Activated naive CD8-positive, alpha-beta T cell (primary cell): Measurements from ENCODE around the gene ECM2.

Source experiments
- H3K27ac Mint-ChIP-seq: one replicate; pipeline ENCODE4 v1.8.0; 2021; ENCODE audit warnings: mixed read lengths
- H3K27me3 Mint-ChIP-seq: one replicate; pipeline ENCODE4 v1.8.0; 2021; ENCODE audit warnings: mixed read lengths
- H3K36me3 Mint-ChIP-seq: one replicate; pipeline ENCODE4 v1.8.0; 2021; ENCODE audit warnings: mixed read lengths
- H3K4me1 Mint-ChIP-seq: one replicate; pipeline ENCODE4 v1.8.0; 2021; ENCODE audit warnings: low read depth, mixed read lengths
- H3K4me3 Mint-ChIP-seq: one replicate; pipeline ENCODE4 v1.8.0; 2021; ENCODE audit warnings: mild to moderate bottlenecking, mixed read lengths
- H3K9me3 Mint-ChIP-seq: one replicate; pipeline ENCODE4 v1.8.0; 2021; ENCODE audit warnings: low read depth, mixed read lengths

ECM2 gene

DNA sequence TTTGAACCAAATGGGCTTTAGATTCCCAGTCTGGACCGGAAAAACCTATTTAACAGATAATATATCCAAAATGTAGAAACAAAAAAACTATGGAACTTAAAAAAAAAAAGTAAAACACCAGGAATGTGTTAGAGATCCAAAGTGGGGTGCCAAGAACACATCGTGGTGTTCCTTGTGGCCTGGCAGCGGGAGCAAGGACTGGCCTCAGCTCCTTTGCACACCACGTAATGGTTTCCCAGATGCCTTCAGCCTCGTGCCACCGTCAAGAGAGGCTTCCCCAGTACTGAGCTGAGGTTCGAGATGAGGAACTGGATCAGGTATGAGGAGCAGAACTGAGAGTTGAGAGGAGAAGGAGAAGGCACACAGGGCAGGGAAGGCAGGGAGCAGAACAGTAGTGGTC lies 57.0 kb downstream of the ECM2 start:
- Mint-ChIP-seq H3K4me1 (peaks cover 5% of the 10 kb centered on the region), H3K27ac (no peak overlapping the region), H3K4me3 (no peak overlapping the region), H3K27me3 (no peaks in the 10 kb centered on the region), H3K36me3 (peaks cover 2% of the 10 kb centered on the region), H3K9me3 (no peaks in the 10 kb centered on the region)

DNA sequence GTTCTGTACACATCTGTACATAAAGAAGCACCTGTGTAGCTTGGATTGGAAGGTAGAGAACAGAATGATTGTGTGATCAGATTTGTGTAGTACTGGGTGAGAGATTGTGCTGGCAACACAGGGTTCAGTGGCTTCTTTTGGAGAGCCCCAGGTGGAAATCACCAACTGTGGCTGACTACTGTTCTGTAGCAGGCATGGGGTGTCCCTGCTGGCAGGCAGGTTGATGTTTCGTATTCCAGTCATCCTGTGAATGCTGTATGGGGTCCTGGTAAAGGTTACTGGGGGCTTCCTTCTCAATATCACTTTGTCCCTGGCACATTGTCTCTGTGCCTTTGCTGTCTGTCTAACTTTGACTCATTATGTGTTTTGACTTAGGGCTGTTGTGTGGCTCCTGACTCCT lies 58.8 kb downstream of the ECM2 start:
- H3K27ac Mint-ChIP-seq, result no peak overlapping the region
- H3K4me3 Mint-ChIP-seq, result no peak overlapping the region
- peaks cover 5% of the 10 kb centered on the region for H3K4me1 Mint-ChIP-seq
- H3K36me3 Mint-ChIP-seq, result no peaks in the 10 kb centered on the region
- no peaks in the 10 kb centered on the region for H3K9me3 Mint-ChIP-seq
- H3K27me3 Mint-ChIP-seq, result no peaks in the 10 kb centered on the region

DNA sequence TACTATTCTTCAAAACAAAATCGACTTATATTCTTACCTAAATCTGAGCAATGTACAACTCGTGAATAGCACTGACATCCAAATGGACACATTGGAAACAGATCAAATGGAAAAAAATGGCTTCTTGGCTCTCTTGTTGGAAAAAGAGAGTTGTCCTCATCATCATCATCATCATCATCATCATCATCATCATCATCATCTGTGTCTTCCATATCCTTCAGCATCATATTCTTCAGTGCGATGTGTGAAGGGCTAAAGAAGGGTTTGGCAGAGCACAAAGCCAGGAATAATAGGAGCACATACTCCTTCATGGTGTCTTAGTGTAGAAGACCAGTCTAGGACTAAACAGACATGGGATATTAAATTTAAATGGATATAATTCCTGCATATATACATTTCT lies 61.2 kb downstream of the ECM2 start:
- no peaks in the 10 kb centered on the region for H3K27me3 Mint-ChIP-seq
- H3K9me3 Mint-ChIP-seq, result no peaks in the 10 kb centered on the region
- no peak overlapping the region for H3K4me3 Mint-ChIP-seq
- no peaks in the 10 kb centered on the region for H3K36me3 Mint-ChIP-seq
- H3K4me1 Mint-ChIP-seq, result no peaks in the 10 kb centered on the region
- no peak overlapping the region for H3K27ac Mint-ChIP-seq

DNA sequence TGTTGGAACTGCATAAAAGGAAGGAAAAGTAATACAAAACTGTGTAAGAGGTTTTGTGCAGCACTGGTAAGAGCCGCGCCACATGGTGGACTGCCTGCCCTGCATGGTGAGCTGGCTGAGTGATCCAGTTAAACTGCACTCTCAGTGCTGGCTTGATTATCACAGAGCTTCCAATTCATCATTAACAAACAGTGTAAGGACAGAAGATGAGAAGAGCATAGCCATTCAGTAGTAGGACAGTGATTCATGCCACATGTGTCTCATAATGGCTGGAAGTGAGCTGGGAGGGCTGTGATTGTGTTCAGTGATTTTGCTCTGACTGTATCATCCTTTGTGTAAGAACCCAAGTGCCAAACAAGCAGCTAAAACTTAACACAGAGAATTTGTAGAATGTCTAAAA lies 67.6 kb downstream of the ECM2 start:
- Mint-ChIP-seq H3K9me3 (no peaks in the 10 kb centered on the region), H3K4me1 (no peaks in the 10 kb centered on the region), H3K27ac (no peak overlapping the region), H3K4me3 (no peak overlapping the region), H3K27me3 (no peaks in the 10 kb centered on the region), H3K36me3 (no peaks in the 10 kb centered on the region)

DNA sequence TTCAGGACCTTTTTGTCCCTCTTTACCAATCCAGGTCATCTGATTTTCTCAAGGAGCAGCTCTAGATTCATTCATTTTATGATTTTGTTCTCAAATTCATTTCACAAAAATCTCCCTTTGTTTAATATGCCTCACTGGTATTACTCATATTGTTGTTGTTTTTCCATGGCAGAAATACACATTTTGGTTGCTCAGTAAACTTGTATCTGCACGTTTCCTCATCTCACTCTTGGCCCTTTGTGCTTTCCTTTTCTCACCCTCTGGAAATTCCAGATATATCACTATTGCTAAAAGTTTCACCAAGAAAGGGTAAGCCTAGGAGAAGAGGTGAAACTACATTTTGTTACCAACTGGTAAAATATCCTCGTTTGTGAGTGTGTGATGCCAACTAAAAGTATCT lies 68.3 kb downstream of the ECM2 start:
- Mint-ChIP-seq H3K4me3 (no peak overlapping the region), H3K4me1 (no peaks in the 10 kb centered on the region), H3K36me3 (no peaks in the 10 kb centered on the region), H3K9me3 (no peaks in the 10 kb centered on the region), H3K27me3 (no peaks in the 10 kb centered on the region), H3K27ac (no peak overlapping the region)

DNA sequence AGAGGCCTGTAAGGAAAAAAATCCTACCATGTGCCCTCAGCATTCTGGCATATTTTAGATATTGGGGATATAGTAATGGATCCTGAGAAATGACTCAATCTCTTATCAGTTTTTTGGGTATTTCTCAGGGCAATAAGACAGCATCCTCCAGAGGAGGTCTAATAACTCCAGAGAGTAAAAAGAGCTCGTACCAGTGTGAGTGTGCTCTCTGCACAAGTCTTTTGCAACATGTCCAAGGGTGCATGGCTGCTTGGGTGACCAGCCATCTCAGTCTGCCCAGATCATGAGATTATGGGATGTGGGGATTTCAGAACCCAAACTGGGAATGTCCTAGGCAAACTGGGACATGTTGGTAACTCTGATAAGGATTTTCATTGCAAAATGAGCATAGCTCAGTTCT lies 68.7 kb downstream of the ECM2 start:
- H3K4me3 Mint-ChIP-seq, result no peak overlapping the region
- H3K27me3 Mint-ChIP-seq, result no peaks in the 10 kb centered on the region
- peaks cover 3% of the 10 kb centered on the region for H3K36me3 Mint-ChIP-seq
- no peaks in the 10 kb centered on the region for H3K9me3 Mint-ChIP-seq
- no peaks in the 10 kb centered on the region for H3K4me1 Mint-ChIP-seq
- no peak overlapping the region for H3K27ac Mint-ChIP-seq

DNA sequence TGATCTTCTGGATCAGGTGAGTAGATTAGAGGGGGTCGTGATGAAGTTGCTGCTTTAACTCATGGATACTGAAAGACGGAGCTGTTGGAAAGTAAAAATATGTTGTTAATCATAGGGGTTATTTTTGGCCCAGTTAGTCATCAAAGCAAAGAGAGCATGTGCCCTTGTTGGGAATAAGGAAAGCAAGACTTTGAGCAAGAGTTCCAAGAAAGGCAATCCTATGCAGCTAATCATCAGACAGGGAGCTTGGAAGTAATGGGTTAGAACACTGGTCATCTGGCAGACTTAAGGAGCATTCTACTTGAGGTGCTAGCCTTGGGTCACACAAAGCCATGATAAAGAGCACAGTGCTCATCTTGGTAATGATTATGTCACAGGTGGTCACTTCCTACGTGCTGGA lies 71.8 kb downstream of the ECM2 start:
- no peaks in the 10 kb centered on the region for H3K9me3 Mint-ChIP-seq
- H3K36me3 Mint-ChIP-seq, result peaks cover 3% of the 10 kb centered on the region
- H3K27ac Mint-ChIP-seq, result no peak overlapping the region
- H3K4me1 Mint-ChIP-seq, result no peaks in the 10 kb centered on the region
- no peak overlapping the region for H3K4me3 Mint-ChIP-seq
- H3K27me3 Mint-ChIP-seq, result no peaks in the 10 kb centered on the region

DNA sequence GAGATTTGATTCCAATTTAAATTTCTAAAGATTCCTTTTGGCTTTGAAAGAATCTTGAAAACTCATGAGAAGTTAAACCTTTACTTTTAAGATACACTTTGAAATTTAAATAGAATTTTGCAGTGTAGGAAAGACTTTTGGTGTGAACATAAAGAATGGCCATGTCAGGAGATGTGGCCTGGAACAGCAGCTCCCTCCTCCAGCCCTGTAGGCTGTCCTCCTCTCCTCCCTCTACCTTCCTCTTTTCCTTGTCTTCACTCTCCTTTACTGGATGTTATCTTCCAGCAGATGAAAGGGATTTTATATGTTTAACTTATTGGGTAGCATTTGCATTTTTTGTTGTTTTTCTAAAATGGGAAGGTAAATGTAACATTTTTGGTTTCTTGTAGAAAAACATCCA lies 72.4 kb downstream of the ECM2 start:
- Mint-ChIP-seq H3K27me3 (no peaks in the 10 kb centered on the region), H3K4me3 (no peak overlapping the region), H3K36me3 (peaks cover 3% of the 10 kb centered on the region)

DNA sequence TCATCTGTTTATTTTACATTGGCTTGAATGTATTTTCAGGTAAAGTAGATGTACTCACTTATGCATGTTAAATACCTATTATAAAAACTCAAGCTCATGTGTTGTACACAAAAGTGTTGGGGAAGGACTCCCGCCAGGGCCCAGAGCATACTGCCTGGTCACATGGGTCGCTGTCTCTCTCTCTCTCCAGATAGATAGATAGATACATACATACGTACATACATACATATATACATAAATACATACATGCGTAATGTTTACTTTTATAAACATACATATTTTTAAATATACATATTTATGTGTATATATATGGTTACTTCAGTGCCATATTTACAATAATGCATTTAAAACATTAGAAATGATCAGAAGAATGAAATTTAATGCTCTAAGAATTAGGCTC lies 78.2 kb downstream of the ECM2 start:
- Mint-ChIP-seq H3K36me3 (peaks cover 5% of the 10 kb centered on the region), H3K9me3 (no peaks in the 10 kb centered on the region), H3K4me3 (no peak overlapping the region), H3K27ac (no peak overlapping the region), H3K27me3 (no peaks in the 10 kb centered on the region), H3K4me1 (no peaks in the 10 kb centered on the region)

More for the DNA sequence above, 72.4 kb downstream of the ECM2 start:
- no peaks in the 10 kb centered on the region for H3K4me1 Mint-ChIP-seq
- no peak overlapping the region for H3K27ac Mint-ChIP-seq
- no peaks in the 10 kb centered on the region for H3K9me3 Mint-ChIP-seq

DNA sequence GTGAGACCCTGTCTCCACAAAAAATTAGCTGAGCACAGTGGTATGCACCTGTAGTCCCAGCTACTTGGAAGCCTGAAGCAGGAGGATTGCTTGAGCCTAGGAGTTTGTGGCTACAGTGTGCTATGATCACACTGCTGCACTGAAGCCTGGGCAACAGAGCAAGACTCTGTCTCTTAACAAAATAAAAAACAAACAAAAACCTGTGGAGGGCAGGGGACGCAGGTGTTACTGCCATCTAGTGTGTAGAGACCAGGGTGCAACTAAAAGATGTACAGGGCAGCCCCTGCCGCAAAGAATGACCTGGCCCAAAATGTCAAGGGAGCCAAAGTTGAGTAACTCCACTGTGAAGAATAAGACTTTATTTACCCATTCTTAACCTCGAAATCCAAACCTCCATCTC lies 80.6 kb downstream of the ECM2 start:
- Mint-ChIP-seq H3K27ac (no peak overlapping the region), H3K27me3 (no peaks in the 10 kb centered on the region), H3K9me3 (no peaks in the 10 kb centered on the region), H3K36me3 (peaks cover 3% of the 10 kb centered on the region), H3K4me1 (no peaks in the 10 kb centered on the region), H3K4me3 (no peak overlapping the region)

DNA sequence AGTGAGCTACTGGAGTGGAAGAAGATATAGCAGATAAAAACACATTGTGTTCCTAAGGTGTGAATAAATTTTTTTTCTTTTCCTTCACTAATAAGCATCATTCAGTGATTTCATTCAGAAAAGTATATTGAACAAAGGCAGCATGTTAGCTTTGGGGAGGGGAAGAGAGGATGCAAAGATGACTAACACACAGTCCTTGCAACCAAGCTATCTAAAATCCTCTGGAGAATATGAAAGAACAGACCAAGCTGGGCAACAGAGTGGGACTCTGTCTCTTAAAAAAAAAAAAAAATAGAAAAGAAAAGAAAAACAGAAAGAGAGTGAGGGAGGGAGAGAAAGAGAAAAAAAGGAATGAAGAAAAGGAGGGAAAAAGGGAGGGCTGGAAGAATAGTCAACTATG lies 89.3 kb downstream of the ECM2 start:
- Mint-ChIP-seq H3K9me3 (no peaks in the 10 kb centered on the region), H3K27me3 (no peaks in the 10 kb centered on the region), H3K4me3 (no peak overlapping the region), H3K4me1 (no peaks in the 10 kb centered on the region), H3K36me3 (no peaks in the 10 kb centered on the region), H3K27ac (no peak overlapping the region)
